Panc1 (cell line): ENCODE measurements around the gene ADAM33. TPM values are rescaled to one million over a fixed set of nuclear protein-coding genes. Genes with fewer than 3 reads are reported as not detected.

Experiments used
- ATAC-seq: fragments of 200-7000 bp; cut with Tn5 transposase; 2 replicates; pipeline ENCODE4 v1.9.1; 2020; ENCODE audit warnings: mild to moderate bottlenecking, moderate library complexity
- BruUV-seq: library from RNA; stranded (reverse); fragments of 400-500 nt; replicated peaks from 2 replicates; lab custom pipeline; 2021; lab: Mats Ljungman, UMichigan
- CTCF ChIA-PET: fragments of 300-600 bp; sonication (Branson Sonifier 250); formaldehyde crosslinking; loops from one replicate; lab custom pipeline; 2022; ENCODE audit warnings: antibody characterized with exemption; lab: Charles Lee
- POLR2A ChIA-PET: fragments of 300-600 bp; sonication (Branson Sonifier 250); formaldehyde crosslinking; loops from one replicate; lab custom pipeline; 2022; ENCODE audit warnings: antibody characterized with exemption; lab: Charles Lee
- DNase-seq: peaks from one replicate; pipeline ENCODE4 v3.0.0-alpha.2; 2010; ENCODE audit warnings: low read depth, low spot score
- H3K27ac ChIP-seq: 2 replicates; pipeline ENCODE4 v1.5.1; 2011; ENCODE audit warnings: mild to moderate bottlenecking, low read length, inconsistent platforms
- H3K27me3 ChIP-seq: fragments of 200-500 bp; sonication (Bioruptor generic); 2 replicates; pipeline ENCODE4 v1.6.0; 2014; ENCODE audit warnings: low read length, inconsistent platforms; ENCODE audit not compliant: control insufficient read depth, insufficient read depth
- H3K36me3 ChIP-seq: fragments of 200-500 bp; sonication (Bioruptor generic); 2 replicates; pipeline ENCODE4 v1.5.1; 2014; ENCODE audit warnings: inconsistent platforms, mild to moderate bottlenecking, low read length, moderate library complexity; ENCODE audit not compliant: control insufficient read depth, insufficient read depth
- H3K4me1 ChIP-seq: 2 replicates; pipeline ENCODE4 v1.5.1; 2011; ENCODE audit warnings: inconsistent platforms, mild to moderate bottlenecking, low read length, moderate library complexity; ENCODE audit not compliant: control insufficient read depth, insufficient read depth
- H3K4me3 ChIP-seq, 2 experiments: 2 replicates each; pipeline ENCODE4 v1.5.1; 2011 to 2012; ENCODE audit warnings: low read depth in 2 of 2, low read length in 2 of 2, mild to moderate bottlenecking in 2 of 2, inconsistent platforms in 1 of 2, moderate library complexity in 1 of 2
- H3K9me3 ChIP-seq: fragments of 200-500 bp; sonication (Bioruptor generic); 2 replicates; pipeline ENCODE4 v1.5.1; 2014; ENCODE audit warnings: low read depth, mild to moderate bottlenecking, inconsistent platforms, low read length, moderate library complexity; ENCODE audit not compliant: control insufficient read depth, insufficient read depth
- POLR2AphosphoS5 ChIP-seq: IDR thresholded peaks from 2 replicates; pipeline ENCODE4 v1.6.1; 2012; ENCODE audit warnings: mild to moderate bottlenecking, low read depth, low read length, moderate library complexity
- SIN3A ChIP-seq: IDR thresholded peaks from 2 replicates; pipeline ENCODE4 v1.6.1; 2012; ENCODE audit warnings: low read depth, mild to moderate bottlenecking, low read length, moderate library complexity, borderline replicate concordance; ENCODE audit not compliant: insufficient read depth
- TCF7L2 ChIP-seq: IDR thresholded peaks from 2 replicates; pipeline ENCODE4 v1.6.1; 2011; ENCODE audit warnings: mild to moderate bottlenecking, low read depth, low read length, inconsistent platforms
- in situ Hi-C: cut with HindIII; loops from 2 replicates; pipeline ENCODE4 v1.10.0; 2016; ENCODE audit warnings: low sequenced_read_pairs, low pct_unique_long_range_greater_than_20kb
- intact Hi-C: fragments of 100-400 bp; cut with micrococcal nuclease; formaldehyde crosslinking; loops from one replicate; pipeline ENCODE4 v1.10.0; 2022; ENCODE audit not compliant: unreplicated experiment
- total RNA-seq: library from RNA; stranded (reverse); gene quantifications from one replicate; pipeline ENCODE4 v1.2.1, GENCODE V29; 2021; ENCODE audit not compliant: unreplicated experiment
- TF ChIP-seq, protein P1 (sequence below): fragments of 450-650 bp; IDR thresholded peaks from 2 replicates; pipeline ENCODE4 v1.5.1; 2017; ENCODE audit warnings: mild to moderate bottlenecking
- TF ChIP-seq, protein P2 (sequence below), 2 experiments: IDR thresholded peaks; 2 replicates each; pipeline ENCODE4 v1.6.1; 2011 to 2012; ENCODE audit warnings: low read depth in 2 of 2, control low read depth in 1 of 2, low read length in 1 of 2, mild to moderate bottlenecking in 1 of 2, moderate library complexity in 1 of 2; ENCODE audit not compliant: insufficient read depth in 1 of 2

The ADAM33 gene
- total RNA-seq, 1 experiment from 2014 or later = 0.62 TPM

DNA sequence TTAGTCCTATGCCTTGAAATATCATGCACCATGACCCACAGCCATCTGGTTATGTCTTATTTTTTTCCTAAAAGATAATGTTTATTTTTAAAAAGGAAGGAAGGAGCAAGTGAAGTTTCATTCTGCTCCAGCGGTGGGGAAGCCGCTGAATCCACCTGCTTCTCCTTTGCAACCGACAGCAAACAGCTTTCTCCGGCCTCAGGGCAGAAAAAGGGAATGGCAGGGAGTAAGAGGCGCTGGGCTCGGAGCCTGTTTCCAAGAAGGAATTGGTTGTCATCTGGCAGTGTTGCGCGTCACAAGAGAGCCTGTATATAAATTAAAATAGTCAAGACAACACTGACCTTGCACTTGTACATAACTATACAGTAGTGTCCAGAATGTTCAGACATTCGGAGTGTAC is 32.9 kb downstream of the ADAM33 start:
- in situ Hi-C loops = no loop called here
- no peak for TF ChIP-seq SIN3A
- TF ChIP-seq, protein P1, sequence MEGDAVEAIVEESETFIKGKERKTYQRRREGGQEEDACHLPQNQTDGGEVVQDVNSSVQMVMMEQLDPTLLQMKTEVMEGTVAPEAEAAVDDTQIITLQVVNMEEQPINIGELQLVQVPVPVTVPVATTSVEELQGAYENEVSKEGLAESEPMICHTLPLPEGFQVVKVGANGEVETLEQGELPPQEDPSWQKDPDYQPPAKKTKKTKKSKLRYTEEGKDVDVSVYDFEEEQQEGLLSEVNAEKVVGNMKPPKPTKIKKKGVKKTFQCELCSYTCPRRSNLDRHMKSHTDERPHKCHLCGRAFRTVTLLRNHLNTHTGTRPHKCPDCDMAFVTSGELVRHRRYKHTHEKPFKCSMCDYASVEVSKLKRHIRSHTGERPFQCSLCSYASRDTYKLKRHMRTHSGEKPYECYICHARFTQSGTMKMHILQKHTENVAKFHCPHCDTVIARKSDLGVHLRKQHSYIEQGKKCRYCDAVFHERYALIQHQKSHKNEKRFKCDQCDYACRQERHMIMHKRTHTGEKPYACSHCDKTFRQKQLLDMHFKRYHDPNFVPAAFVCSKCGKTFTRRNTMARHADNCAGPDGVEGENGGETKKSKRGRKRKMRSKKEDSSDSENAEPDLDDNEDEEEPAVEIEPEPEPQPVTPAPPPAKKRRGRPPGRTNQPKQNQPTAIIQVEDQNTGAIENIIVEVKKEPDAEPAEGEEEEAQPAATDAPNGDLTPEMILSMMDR = no peak
- no peak for TF ChIP-seq TCF7L2
- TF ChIP-seq, protein P2, sequence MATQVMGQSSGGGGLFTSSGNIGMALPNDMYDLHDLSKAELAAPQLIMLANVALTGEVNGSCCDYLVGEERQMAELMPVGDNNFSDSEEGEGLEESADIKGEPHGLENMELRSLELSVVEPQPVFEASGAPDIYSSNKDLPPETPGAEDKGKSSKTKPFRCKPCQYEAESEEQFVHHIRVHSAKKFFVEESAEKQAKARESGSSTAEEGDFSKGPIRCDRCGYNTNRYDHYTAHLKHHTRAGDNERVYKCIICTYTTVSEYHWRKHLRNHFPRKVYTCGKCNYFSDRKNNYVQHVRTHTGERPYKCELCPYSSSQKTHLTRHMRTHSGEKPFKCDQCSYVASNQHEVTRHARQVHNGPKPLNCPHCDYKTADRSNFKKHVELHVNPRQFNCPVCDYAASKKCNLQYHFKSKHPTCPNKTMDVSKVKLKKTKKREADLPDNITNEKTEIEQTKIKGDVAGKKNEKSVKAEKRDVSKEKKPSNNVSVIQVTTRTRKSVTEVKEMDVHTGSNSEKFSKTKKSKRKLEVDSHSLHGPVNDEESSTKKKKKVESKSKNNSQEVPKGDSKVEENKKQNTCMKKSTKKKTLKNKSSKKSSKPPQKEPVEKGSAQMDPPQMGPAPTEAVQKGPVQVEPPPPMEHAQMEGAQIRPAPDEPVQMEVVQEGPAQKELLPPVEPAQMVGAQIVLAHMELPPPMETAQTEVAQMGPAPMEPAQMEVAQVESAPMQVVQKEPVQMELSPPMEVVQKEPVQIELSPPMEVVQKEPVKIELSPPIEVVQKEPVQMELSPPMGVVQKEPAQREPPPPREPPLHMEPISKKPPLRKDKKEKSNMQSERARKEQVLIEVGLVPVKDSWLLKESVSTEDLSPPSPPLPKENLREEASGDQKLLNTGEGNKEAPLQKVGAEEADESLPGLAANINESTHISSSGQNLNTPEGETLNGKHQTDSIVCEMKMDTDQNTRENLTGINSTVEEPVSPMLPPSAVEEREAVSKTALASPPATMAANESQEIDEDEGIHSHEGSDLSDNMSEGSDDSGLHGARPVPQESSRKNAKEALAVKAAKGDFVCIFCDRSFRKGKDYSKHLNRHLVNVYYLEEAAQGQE (IDR thresholded peaks at IDR 0.05; ENCODE audit: insufficient read depth in 1 of 2, low read depth in 2 of 2, low read length in 1 of 2) = no peak
- TF ChIP-seq POLR2AphosphoS5 = no peak
- Histone ChIP-seq H3K4me1 (no peaks in the 10 kb centered on the region), H3K36me3 (no peaks in the 10 kb centered on the region), H3K27me3 (no peaks in the 10 kb centered on the region), H3K9me3 (no peaks in the 10 kb centered on the region), H3K27ac (no peak overlapping the region), H3K4me3 (no peak overlapping the region)
- no peak for DNase-seq
- ATAC-seq = no peak
- ChIA-PET CTCF (no interaction called here), POLR2A (no interaction called here)
- no TSS peak for BruUV-seq
- intact Hi-C loops = no loop called here

DNA sequence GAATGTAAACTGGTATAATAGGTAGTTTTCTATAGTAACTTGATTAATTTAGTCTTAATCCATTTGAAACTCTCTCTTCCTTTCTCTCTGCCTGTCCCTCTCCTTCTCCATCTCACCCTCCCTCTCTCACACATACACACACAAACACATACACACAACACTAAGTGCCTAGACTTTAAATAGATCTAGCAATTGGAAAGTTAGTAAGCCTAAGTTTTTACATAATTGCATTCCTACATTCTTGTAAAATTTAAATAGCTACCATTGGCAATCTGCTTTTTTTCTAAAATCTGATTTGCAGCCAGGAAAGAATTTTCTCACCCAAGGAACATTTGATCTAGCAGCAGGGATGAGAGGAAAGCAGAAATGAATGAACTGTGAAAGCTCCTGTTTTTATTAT is 34.3 kb downstream of the ADAM33 start:
- no peaks in the 10 kb centered on the region for H3K36me3 ChIP-seq
- no peaks in the 10 kb centered on the region for H3K9me3 ChIP-seq
- POLR2A ChIA-PET = interaction anchor here (0.5 kb wide), 1 partner anchor 8 kb away, joined by 3 read pairs; no protein-coding TSS in a partner anchor
- BruUV-seq = TSS peak; percentile 39
- no peak for DNase-seq
- in situ Hi-C loops = no loop called here
- CTCF ChIA-PET = no interaction called here
- TF ChIP-seq SIN3A (no peak), POLR2AphosphoS5 (no peak), TCF7L2 (no peak)
- TF ChIP-seq, protein P1 = no peak
- TF ChIP-seq, protein P2 (IDR thresholded peaks at IDR 0.05; ENCODE audit: insufficient read depth in 1 of 2, low read depth in 2 of 2, low read length in 1 of 2) = no peak
- ATAC-seq = no peak
- no peak overlapping the region for H3K27ac ChIP-seq
- H3K4me3 ChIP-seq = no peak overlapping the region
- no peaks in the 10 kb centered on the region for H3K27me3 ChIP-seq
- intact Hi-C loops = no loop called here
- H3K4me1 ChIP-seq = no peaks in the 10 kb centered on the region
